COLO668 (cell line): Measurements from ENCODE around the gene TEF.
"Not testable (repeated sequence)": the region's sequence is repeated elsewhere in the genome, so short reads cannot be mapped to it uniquely, and the experiment has no call there.

Source experiments
- DNase-seq: peaks from one replicate; lab custom pipeline; 2025; ENCODE audit not compliant: unreplicated experiment; lab: John Stamatoyannopoulos, UW

Gene TEF

GRCh38 chr22:41380993-41381328 lies 781 bp upstream of the TEF start:
- peak; percentile 78 for DNase-seq

DNA sequence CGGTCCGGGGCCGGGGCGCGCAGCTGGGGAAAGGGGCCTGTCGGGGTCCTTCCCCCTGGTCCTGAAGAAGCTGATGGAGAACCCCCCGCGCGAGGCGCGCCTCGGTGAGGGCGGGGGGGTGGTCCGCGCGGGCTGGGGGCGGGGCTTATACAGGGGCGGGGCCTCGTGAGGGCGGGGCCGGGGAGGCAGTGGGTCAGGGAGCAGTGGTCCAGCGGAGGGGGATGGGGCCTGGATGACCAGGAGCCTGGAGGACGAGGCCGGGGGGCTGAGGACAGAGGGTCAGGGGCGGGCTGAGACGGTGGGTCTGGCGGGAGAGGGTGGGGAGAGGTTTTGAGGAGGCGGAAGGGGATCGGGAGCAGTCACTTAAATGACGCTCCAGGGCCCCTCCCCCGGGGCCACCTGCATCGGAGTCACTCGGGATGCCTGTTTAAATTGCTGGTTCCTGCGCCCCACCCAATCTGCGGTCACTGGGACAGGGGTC lies 396 bp downstream of the TEF start:
- DNase-seq, result peak; percentile 79

DNA sequence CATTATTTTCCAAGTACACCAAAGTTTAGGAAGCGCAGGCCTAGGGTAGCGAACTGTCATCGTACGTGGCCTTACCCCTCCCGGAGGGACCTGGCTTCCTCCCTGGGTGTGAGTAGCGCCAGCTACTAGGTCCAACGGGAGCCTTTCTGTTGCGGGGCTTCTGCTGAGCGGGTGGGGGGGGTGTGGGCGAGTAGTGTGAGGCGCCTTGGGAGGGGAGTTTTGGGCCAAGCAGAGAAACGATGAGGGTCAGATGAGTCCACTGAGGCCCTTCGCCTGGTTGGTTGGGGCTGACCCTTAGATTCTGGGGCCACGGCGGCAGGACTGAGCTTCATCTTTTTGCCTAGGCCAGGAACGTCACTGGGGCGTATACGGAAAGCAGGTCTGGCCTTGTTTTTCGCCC lies 868 bp downstream of the TEF start:
- DNase-seq, result peak; percentile 32

- DNase-seq, result peak; percentile 42
Observed at GRCh38 chr22:41383085-41383484, 1.3 kb downstream of the TEF start.

DNA sequence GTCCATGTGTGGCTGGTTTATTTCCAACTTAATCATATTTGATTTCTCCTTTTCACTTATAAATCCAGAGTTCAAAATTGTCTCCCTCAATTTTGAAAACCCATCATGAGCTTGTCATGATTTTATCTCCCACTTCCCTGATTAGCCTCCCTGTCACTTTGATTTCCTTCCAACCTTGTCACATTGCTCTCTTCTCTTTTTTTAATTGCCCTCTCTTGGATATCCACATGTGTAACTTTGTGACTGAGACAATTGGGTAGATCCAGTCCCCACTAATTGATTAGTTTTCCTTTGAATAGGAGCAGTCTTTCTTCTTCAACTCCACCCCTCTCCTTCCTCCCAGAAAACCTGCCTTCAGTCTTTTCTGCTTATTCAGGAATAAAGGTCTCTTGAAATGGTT lies 2.4 kb downstream of the TEF start:
- no peak for DNase-seq

DNA sequence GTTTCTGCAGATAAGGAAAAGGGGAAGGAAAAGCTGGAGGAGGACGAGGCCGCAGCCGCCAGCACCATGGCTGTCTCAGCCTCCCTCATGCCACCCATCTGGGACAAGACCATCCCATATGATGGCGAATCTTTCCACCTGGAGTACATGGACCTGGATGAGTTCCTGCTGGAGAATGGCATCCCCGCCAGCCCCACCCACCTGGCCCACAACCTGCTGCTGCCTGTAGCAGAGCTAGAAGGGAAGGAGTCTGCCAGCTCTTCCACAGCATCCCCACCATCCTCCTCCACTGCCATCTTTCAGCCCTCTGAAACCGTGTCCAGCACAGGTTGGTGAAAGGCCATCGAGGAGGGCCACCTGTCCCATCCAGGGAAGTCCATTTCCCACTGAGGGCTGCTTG lies 5.6 kb downstream of the TEF start:
- DNase-seq, result no peak

GRCh38 chr22:41394012-41394356 lies 12.2 kb downstream of the TEF start:
- no peak for DNase-seq

GRCh38 chr22:41395531-41396240 lies 13.9 kb downstream of the TEF start:
- no peak for DNase-seq

DNA sequence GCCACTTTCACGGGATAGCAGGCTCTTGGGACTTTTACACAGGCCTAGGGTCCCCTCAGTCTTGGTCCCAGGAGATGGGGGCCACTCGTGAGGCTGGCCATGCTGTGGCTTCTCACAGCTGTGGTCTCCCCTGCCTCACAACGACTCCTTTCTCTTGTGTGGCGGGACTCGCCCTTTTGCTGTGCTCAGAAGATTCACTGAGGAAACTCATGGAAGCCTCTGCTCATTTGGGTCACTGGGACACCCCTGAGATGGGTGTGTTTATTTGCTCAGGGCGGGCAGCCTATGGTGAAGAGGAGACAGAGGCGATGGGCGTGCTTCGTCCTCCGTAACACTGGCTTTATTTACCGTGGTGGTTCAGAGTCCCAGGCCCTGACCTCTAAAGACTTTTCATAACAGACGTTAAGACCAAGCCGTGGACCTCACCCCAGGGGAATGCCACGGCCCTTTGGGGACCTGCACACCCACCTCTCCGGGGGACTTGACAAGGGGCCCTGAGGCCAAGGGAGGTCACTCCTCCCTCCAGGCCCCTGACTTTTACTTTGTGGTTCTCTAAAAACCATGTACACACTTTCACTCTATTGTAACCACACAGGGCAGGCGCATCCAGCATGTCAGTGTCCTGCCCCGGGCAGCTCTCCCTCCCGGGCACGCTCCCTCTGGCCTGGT lies 15.5 kb downstream of the TEF start:
- DNase-seq, result no peak

DNA sequence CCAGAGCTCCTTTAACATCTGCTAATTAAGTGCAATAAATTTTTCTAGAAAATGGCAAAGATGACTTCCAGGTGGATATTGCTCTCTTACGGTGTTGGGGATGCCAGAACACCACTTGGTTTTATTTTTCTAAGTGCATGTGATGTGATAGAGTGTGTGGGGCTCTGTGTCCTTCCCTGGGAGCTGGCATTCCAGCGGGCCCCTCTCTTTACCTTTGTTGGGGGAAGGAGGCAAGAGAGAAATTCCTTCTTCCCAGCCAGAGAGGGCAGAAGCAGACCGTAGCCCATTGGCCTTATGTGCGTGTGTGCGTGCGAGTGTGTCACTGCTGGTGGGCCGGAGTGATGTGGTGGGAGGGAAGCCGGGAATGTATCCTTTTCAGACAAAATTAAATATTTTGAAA lies 17.2 kb downstream of the TEF start:
- DNase-seq, result no peak

GRCh38 chr22:41401781-41402648 lies 20.3 kb downstream of the TEF start:
- DNase-seq, result peak; percentile 69

DNA sequence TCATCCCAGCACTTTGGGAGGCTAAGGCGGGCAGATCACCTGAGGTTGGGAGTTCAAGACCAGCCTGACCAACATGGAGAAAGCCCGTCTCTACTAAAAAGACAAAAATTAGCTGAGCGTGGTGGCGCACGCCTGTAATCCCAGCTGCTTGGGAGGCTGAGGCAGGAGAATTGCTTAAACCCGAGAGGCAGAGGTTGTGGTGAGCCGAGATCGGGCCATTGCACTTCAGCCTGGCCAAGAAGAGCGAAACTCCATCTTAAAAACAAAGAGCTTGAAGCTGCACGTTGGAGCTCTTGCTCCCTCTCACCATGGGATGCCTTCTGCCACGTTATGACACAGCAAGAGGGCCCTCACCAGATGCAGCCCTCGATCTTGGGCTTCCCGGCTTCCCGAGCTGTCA lies 21.1 kb downstream of the TEF start:
- not testable (repeated sequence) for DNase-seq

- peak; percentile 77 for DNase-seq
Observed at GRCh38 chr22:41403532-41404318, 22.0 kb downstream of the TEF start.

GRCh38 chr22:41405588-41405987 lies 23.8 kb downstream of the TEF start:
- no peak for DNase-seq

- no peak for DNase-seq
Observed at GRCh38 chr22:41406410-41406809, 24.7 kb downstream of the TEF start.

- no peak for DNase-seq
Observed at GRCh38 chr22:41407433-41407832, 25.7 kb downstream of the TEF start.

GRCh38 chr22:41408665-41409064 lies 26.9 kb downstream of the TEF start:
- no peak for DNase-seq

DNA sequence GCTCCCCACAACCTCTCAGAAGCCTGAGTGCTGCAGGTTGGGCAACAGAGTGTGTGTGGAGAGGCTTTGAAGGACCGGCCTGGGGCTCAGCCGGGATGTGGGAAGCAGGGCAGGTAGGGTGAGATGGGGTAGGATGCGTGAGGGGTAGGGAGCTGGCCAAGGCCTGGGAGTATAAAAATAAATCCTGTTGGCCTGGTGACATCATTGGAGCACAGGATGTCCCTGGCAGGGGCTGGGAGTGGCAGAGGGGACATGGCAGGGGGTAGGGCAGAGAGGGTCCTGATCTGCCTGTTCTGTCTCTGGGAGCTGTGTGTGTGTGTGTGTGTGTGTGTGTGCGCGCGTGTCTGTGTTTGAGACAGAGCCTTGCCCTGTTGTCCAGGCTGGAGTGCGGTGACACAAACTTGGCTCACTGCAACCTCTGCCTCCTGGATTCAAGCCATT lies 28.6 kb downstream of the TEF start:
- DNase-seq, result no peak

DNA sequence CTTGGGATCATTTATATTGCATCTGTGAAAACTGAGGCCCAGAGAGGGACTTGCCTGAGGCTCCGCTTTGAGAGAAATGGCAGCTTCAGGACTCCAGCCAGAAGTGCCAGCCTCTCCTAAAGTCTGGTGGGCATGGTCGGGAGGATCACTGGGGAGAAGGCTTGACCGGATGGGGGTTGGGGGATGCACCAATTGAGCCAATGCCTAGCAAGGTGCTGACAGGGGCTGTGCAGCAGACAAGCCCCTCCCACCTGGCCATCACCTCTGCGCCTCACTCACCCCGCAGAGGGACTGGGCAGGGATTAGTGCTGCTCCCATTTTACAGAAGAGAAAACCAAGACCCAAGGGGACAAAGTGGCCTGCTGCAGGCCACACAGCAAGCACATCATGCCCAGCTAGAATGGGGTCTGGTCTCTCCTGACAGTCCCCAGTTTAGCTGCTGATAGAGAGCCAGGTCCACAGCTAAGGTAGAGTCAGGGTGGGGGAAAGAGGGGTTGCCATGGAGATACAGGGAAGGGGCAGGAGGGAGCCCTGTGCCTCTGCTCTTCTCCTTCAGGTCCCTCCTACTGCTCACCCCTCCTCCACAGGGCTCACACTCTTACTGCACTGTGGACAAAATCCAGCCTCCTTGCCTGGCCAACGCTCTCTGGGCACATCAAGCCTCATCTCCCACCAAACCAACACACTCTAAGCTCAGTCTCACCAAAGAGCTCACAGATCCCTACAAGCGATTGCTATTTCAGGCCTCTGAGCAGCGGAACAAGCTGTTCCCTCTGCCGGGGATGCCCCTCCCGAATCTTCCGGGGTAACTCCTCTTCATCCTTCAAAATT lies 29.5 kb downstream of the TEF start:
- no peak for DNase-seq

GRCh38 chr22:41415554-41415953 lies 33.8 kb downstream of the TEF start:
- DNase-seq, result no peak
